H1 (cell line): ENCODE data around the gene MACROD1. TPM values are rescaled to one million over a fixed set of nuclear protein-coding genes. Genes with fewer than 3 reads are reported as not detected.

Source experiments
- CTCF ChIA-PET: fragments of 300-600 bp; sonication (Branson Sonifier 250); formaldehyde crosslinking; loops from one replicate; lab custom pipeline; 2021; ENCODE audit not compliant: partially characterized antibody; lab: Charles Lee
- POLR2A ChIA-PET: fragments of 300-600 bp; sonication (Branson Sonifier 250); formaldehyde crosslinking; loops from one replicate; lab custom pipeline; 2021; ENCODE audit warnings: inconsistent platforms; ENCODE audit not compliant: partially characterized antibody; lab: Charles Lee
- DNase-seq, 2 experiments: peaks; one replicate each; pipeline versions ENCODE4 v3.0.0 to v3.0.0-alpha.2; 2010 to 2022; ENCODE audit warnings: low spot score in 2 of 2, low read depth in 1 of 2, mixed read lengths in 1 of 2
- FAIRE-seq: peaks from 2 replicates; lab custom pipeline; 2011; peaks lifted over from hg19 to GRCh38; lab: Jason Lieb, UNC
- H2AFZ ChIP-seq: 2 replicates; pipeline ENCODE4 v1.8.1; 2012; ENCODE audit warnings: low read length, inconsistent platforms
- H2AK5ac ChIP-seq: 2 replicates; pipeline ENCODE4 v1.6.1; 2013; ENCODE audit warnings: low read depth, low read length
- H2BK120ac ChIP-seq: replicated peaks from 2 replicates; pipeline ENCODE3; 2013; ENCODE audit warnings: low read depth, low read length, inconsistent platforms
- H2BK12ac ChIP-seq: 2 replicates; pipeline ENCODE4 v1.6.1; 2013; ENCODE audit warnings: low read depth, low read length
- H2BK15ac ChIP-seq: 2 replicates; pipeline ENCODE4 v1.6.1; 2013; ENCODE audit warnings: low read length
- H2BK20ac ChIP-seq: 2 replicates; pipeline ENCODE4 v1.6.1; 2013; ENCODE audit warnings: low read length
- H2BK5ac ChIP-seq: 2 replicates; pipeline ENCODE4 v1.6.1; 2013; ENCODE audit warnings: low read depth, low read length
- H3K14ac ChIP-seq: 2 replicates; pipeline ENCODE4 v1.6.1; 2013; ENCODE audit warnings: inconsistent platforms; ENCODE audit not compliant: insufficient read length
- H3K18ac ChIP-seq: 2 replicates; pipeline ENCODE4 v1.6.1; 2013; ENCODE audit warnings: low read length; ENCODE audit errors: extremely low read depth
- H3K23ac ChIP-seq: 2 replicates; pipeline ENCODE4 v1.6.1; 2013; ENCODE audit warnings: inconsistent platforms; ENCODE audit not compliant: insufficient read length
- H3K23me2 ChIP-seq: 2 replicates; pipeline ENCODE4 v1.6.1; 2013; ENCODE audit warnings: low read depth, low read length
- H3K27ac ChIP-seq: 2 replicates; pipeline ENCODE4 v1.6.1; 2011; ENCODE audit warnings: low read depth, low read length, inconsistent platforms
- H3K27me3 ChIP-seq, 4 experiments: replicated peaks in 1 of 4; 1 replicate in 1 of 4; 2 replicates in 3 of 4; pipeline versions ENCODE4 v1.6.1 to v1.8.1; 2011 to 2013; ENCODE audit warnings: low read length in 3 of 4, mild to moderate bottlenecking in 3 of 4, inconsistent platforms in 2 of 4, mixed read lengths in 2 of 4, moderate library complexity in 1 of 4; ENCODE audit not compliant: control insufficient read depth in 3 of 4, insufficient read depth in 3 of 4; ENCODE audit errors: extremely low read depth in 1 of 4
- H3K36me3 ChIP-seq, 4 experiments: 2 replicates each; pipeline versions ENCODE4 v1.6.1 to v1.8.1; 2011 to 2013; ENCODE audit warnings: mild to moderate bottlenecking in 4 of 4, low read length in 3 of 4, moderate library complexity in 2 of 4, control low read depth in 1 of 4, inconsistent platforms in 1 of 4; ENCODE audit not compliant: insufficient read depth in 4 of 4, control insufficient read depth in 2 of 4
- H3K4ac ChIP-seq: replicated peaks from 2 replicates; pipeline ENCODE3; 2013; ENCODE audit warnings: low read length, low read depth, mixed read lengths, inconsistent platforms; ENCODE audit not compliant: insufficient read length
- H3K4me1 ChIP-seq, 4 experiments: replicated peaks in 1 of 4; 1 replicate in 1 of 4; 2 replicates in 3 of 4; pipeline versions ENCODE4 v1.6.1 to v1.8.1; 2011 to 2013; ENCODE audit warnings: low read length in 3 of 4, inconsistent platforms in 2 of 4, mixed read lengths in 1 of 4; ENCODE audit not compliant: insufficient read depth in 4 of 4, control insufficient read depth in 3 of 4
- H3K4me2 ChIP-seq, 2 experiments: 2 replicates each; pipeline versions ENCODE4 v1.6.1 to v1.8.1; 2011 to 2013; ENCODE audit warnings: low read depth in 2 of 2, low read length in 2 of 2, control low read depth in 1 of 2, inconsistent platforms in 1 of 2, mild to moderate bottlenecking in 1 of 2; ENCODE audit not compliant: insufficient read depth in 1 of 2
- H3K4me3 ChIP-seq, 4 experiments: fragments of 200-600, 300-600 bp in 1 of 4; sonication (generic), shearing (Covaris generic), sonication (Bioruptor Twin) in 1 of 4; 2 replicates each; pipeline versions ENCODE4 v1.5.1 to v1.8.1; 2011 to 2016; ENCODE audit warnings: low read length in 4 of 4, low read depth in 3 of 4, control low read depth in 2 of 4, inconsistent platforms in 2 of 4, mild to moderate bottlenecking in 2 of 4, mixed read lengths in 1 of 4, moderate library complexity in 1 of 4; ENCODE audit not compliant: insufficient read depth in 2 of 4; ENCODE audit errors: extremely low read depth in 1 of 4
- H3K56ac ChIP-seq: replicated peaks from 2 replicates; pipeline ENCODE3; 2013; ENCODE audit warnings: low read depth, mild to moderate bottlenecking, mixed read lengths, low read length, inconsistent platforms; ENCODE audit not compliant: insufficient read length
- H3K79me1 ChIP-seq: 2 replicates; pipeline ENCODE4 v1.6.1; 2013; ENCODE audit warnings: low read depth, low read length, control low read depth
- H3K79me2 ChIP-seq, 2 experiments: 2 replicates each; pipeline versions ENCODE4 v1.6.1 to v1.8.1; 2012 to 2013; ENCODE audit warnings: low read length in 2 of 2, mild to moderate bottlenecking in 2 of 2, inconsistent platforms in 1 of 2; ENCODE audit not compliant: insufficient read depth in 2 of 2, control insufficient read depth in 1 of 2
- H3K9ac ChIP-seq, 4 experiments: replicated peaks in 1 of 4; 1 replicate in 1 of 4; 2 replicates in 3 of 4; pipeline versions ENCODE4 v1.6.1 to v1.8.1; 2011 to 2013; ENCODE audit warnings: low read depth in 3 of 4, low read length in 3 of 4, control low read depth in 2 of 4, mild to moderate bottlenecking in 2 of 4, moderate library complexity in 2 of 4, inconsistent platforms in 1 of 4; ENCODE audit errors: extremely low read depth in 1 of 4
- H3K9me3 ChIP-seq, 2 experiments: 2 replicates each; pipeline versions ENCODE4 v1.6.1 to v1.8.1; 2012 to 2013; ENCODE audit warnings: mild to moderate bottlenecking in 2 of 2, moderate library complexity in 2 of 2, control low read depth in 1 of 2, inconsistent platforms in 1 of 2, low read depth in 1 of 2, low read length in 1 of 2, mixed read lengths in 1 of 2; ENCODE audit not compliant: insufficient read depth in 2 of 2
- H4K20me1 ChIP-seq, 2 experiments: replicated peaks in 1 of 2; 2 replicates each; pipeline versions ENCODE3 to v1.8.1; 2011 to 2013; ENCODE audit warnings: inconsistent platforms in 2 of 2, low read length in 2 of 2, mild to moderate bottlenecking in 1 of 2; ENCODE audit not compliant: insufficient read depth in 2 of 2, control insufficient read depth in 1 of 2
- H4K5ac ChIP-seq: 2 replicates; pipeline ENCODE4 v1.6.1; 2013; ENCODE audit warnings: low read length, low read depth, mixed read lengths, inconsistent platforms; ENCODE audit not compliant: insufficient read length
- H4K8ac ChIP-seq: 2 replicates; pipeline ENCODE4 v1.8.0; 2013; ENCODE audit warnings: mild to moderate bottlenecking, moderate library complexity, low read length, inconsistent platforms; ENCODE audit not compliant: insufficient read depth; ENCODE audit errors: extremely low read depth
- H4K91ac ChIP-seq: replicated peaks from 2 replicates; pipeline ENCODE3; 2013; ENCODE audit warnings: low read length, mixed read lengths, inconsistent platforms; ENCODE audit not compliant: insufficient read length
- CTCF ChIP-seq, 3 experiments: IDR thresholded peaks; 1 replicate in 2 of 3; 2 replicates in 1 of 3; pipeline versions ENCODE4 v1.5.1 to v1.6.1; 2011; ENCODE audit warnings: low read length in 3 of 3, mild to moderate bottlenecking in 3 of 3, inconsistent platforms in 2 of 3, low read depth in 1 of 3, moderate library complexity in 1 of 3; ENCODE audit not compliant: insufficient read depth in 1 of 3; ENCODE audit errors: control extremely low read depth in 1 of 3
- EZH2 ChIP-seq: fragments of 200-600 bp; sonication (generic); IDR thresholded peaks from 2 replicates; pipeline ENCODE4 v1.7.1; 2012; ENCODE audit warnings: low read depth, mild to moderate bottlenecking, moderate library complexity, low read length, inconsistent platforms; ENCODE audit not compliant: severe bottlenecking
- KDM4A ChIP-seq: IDR thresholded peaks from one replicate; pipeline ENCODE4 v1.7.1; 2012; ENCODE audit warnings: low read depth, mild to moderate bottlenecking, moderate library complexity, low read length, inconsistent platforms; ENCODE audit not compliant: severe bottlenecking
- RAD21 ChIP-seq, 2 experiments: IDR thresholded peaks in 1 of 2; conservative IDR thresholded peaks in 1 of 2; 2 replicates each; pipeline ENCODE4 v1.6.1; 2011; ENCODE audit warnings: low read depth in 2 of 2, low read length in 2 of 2, improper control_type of control experiment in 1 of 2, inconsistent platforms in 1 of 2, mild to moderate bottlenecking in 1 of 2, moderate library complexity in 1 of 2
- SUZ12 ChIP-seq: fragments of 200-600 bp; sonication (generic); IDR thresholded peaks from 2 replicates; pipeline ENCODE4 v1.6.1; 2012; ENCODE audit warnings: mild to moderate bottlenecking, inconsistent platforms, low read length, moderate library complexity, mixed read lengths
- TBP ChIP-seq: IDR thresholded peaks from 2 replicates; pipeline ENCODE4 v1.6.1; 2011; ENCODE audit warnings: low read depth, low read length, improper control_type of control experiment
- WGBS, 2 experiments: shearing (Covaris generic) in 1 of 2; methylation state at CpG; one replicate each; pipeline versions ENCODE4 v1.1.6 to v1.1.7; 2013 to 2015; ENCODE audit warnings: low lambda C conversion rate in 2 of 2, mixed read lengths in 2 of 2, inconsistent platforms in 1 of 2, low coverage in 1 of 2, missing lambda C conversion rate in 1 of 2; ENCODE audit not compliant: insufficient replicate concordance in 2 of 2, insufficient coverage in 1 of 2, insufficient read length in 1 of 2; ENCODE audit errors: extremely low coverage in 1 of 2, missing lambda C conversion rate in 1 of 2; 5-methylcytosine and 5-hydroxymethylcytosine counted together
- polyA plus RNA-seq, 7 experiments: library from polyadenylated mRNA; depleted of rRNA in 3 of 7; stranded (reverse) in 5 of 7; unstranded in 2 of 7; fragments of >200 nt in 5 of 7; fragments of 200-250 nt in 2 of 7; gene quantifications; 1 replicate in 5 of 7; 2 replicates in 1 of 7; 4 replicates in 1 of 7; pipeline versions ENCODE4 v1.2.1 to v1.2.3, GENCODE V29; 2011 to 2013; ENCODE audit warnings: missing spikeins in 2 of 7, mixed read lengths in 2 of 7
- total RNA-seq: library from RNA; stranded (reverse); fragmentation: NEBNext Ultra II Directional; extraction: Animal tissue kit (Norgen Biotek cat#: 25700); gene quantifications from 2 replicates; pipeline ENCODE4 v1.2.1, GENCODE V29; 2021

MACROD1 gene
- total and polyA plus RNA-seq, 2 of the 8 experiments (the other 6 are each of a cell fraction or from before 2014, with no cell fraction given), result 19.5 to 34.1 TPM

GRCh38 chr11:64007629-64008282 lies 158.2 kb downstream of the MACROD1 start:
- peak overlapping the region; percentile 48; the same call in 1 of the 2 replicates for H3K18ac ChIP-seq
- no peaks in the 10 kb centered on the region; the same call in 1 of the 2 replicates for H3K79me1 ChIP-seq
- H2AK5ac ChIP-seq, result no peak overlapping the region
- H4K8ac ChIP-seq, result no peak overlapping the region
- DNase-seq (peak in 1 of 2 experiments; percentile 73), FAIRE-seq (no peak)
- peak overlapping the region; percentile 63; the same call in 1 of the 2 replicates for H2BK5ac ChIP-seq
- H3K14ac ChIP-seq, result no peak overlapping the region
- H3K27ac ChIP-seq, result no peak overlapping the region
- H2BK12ac ChIP-seq, result peak overlapping the region; percentile 43; the same call in 1 of the 2 replicates
- no peak overlapping the region for H2AFZ ChIP-seq
- ChIA-PET CTCF (interaction anchor here (0.6 to 6.3 kb wide), 23 partner anchors 9 to 202 kb away, joined by 3 to 43 read pairs (median 3); no protein-coding TSS in a partner anchor), POLR2A (interaction anchor here (0.8 to 2.7 kb wide), 10 partner anchors 8 to 174 kb away, joined by 3 to 11 read pairs (median 5); no protein-coding TSS in a partner anchor)
- H4K5ac ChIP-seq, result no peak overlapping the region
- H3K23me2 ChIP-seq, result peaks cover 21% of the 10 kb centered on the region; the same call in 1 of the 2 replicates
- 8% methylated on average over 29 of the region's 40 CpGs; no CpG with 5 or more reads in 1 of the 2 experiments for WGBS, 2 experiments
- no peaks in the 10 kb centered on the region for H3K36me3 ChIP-seq
- no peaks in the 10 kb centered on the region for H3K79me2 ChIP-seq
- H3K9me3 ChIP-seq, result peaks cover 0 to 6% of the 10 kb centered on the region in 2 experiments; a peak in 1 of 4 replicates
- H3K4me3 ChIP-seq, result peak overlapping the region; percentile 21 to 57 (median 34); a peak in 7 of 8 replicates
- no peak overlapping the region for H3K56ac ChIP-seq
- H4K20me1 ChIP-seq, result peaks cover 1 to 2% of the 10 kb centered on the region in 2 experiments
- no peak overlapping the region for H3K9ac ChIP-seq
- H3K4me1 ChIP-seq, result peaks cover 0 to 15% (median 10%) of the 10 kb centered on the region in 4 experiments; a peak in 5 of 7 replicates
- H2BK20ac ChIP-seq, result no peak overlapping the region
- H2BK15ac ChIP-seq, result 0 out of 2 replicates have a peak overlapping the region, but pooled peaks have one; percentile 72
- H3K27me3 ChIP-seq, result peaks cover 28 to 89% (median 72%) of the 10 kb centered on the region in 4 experiments
- H2BK120ac ChIP-seq, result no peak overlapping the region
- H3K23ac ChIP-seq, result no peak overlapping the region
- peak overlapping the region; percentile 79 to 86 for H3K4me2 ChIP-seq
- peak in 1 of 2 experiments; percentile 16; a peak in 1 of 4 replicates for TF ChIP-seq RAD21 (IDR thresholded peaks at IDR 0.05 in 1 of 2, conservative IDR thresholded peaks at IDR 0.05 in 1 of 2; ENCODE audit: low read depth in 2 of 2, low read length in 2 of 2)
- TF ChIP-seq SUZ12, result no peak; the same call in 1 of the 2 replicates
- TF ChIP-seq TBP, result no peak
- peak in 1 of 3 experiments; percentile 24; a peak in 1 of 4 replicates for TF ChIP-seq CTCF (IDR thresholded peaks at IDR 0.05; ENCODE audit: control extremely low read depth in 1 of 3, insufficient read depth in 1 of 3, low read depth in 1 of 3, low read length in 3 of 3)
- TF ChIP-seq EZH2, result peak; percentile 35
- TF ChIP-seq KDM4A, result peak; percentile 47
- no peak overlapping the region for H4K91ac ChIP-seq
- H3K4ac ChIP-seq, result no peak overlapping the region
